ENCODE results near the gene TRIP12.
"Not testable (repeated sequence)": the region's sequence is repeated elsewhere in the genome, so short reads cannot be mapped to it uniquely, and the experiment has no call there.

Gene TRIP12

GRCh38 chr2:229921892-229922448 lies at the start of gene TRIP12:
Gene TRIP12, minus strand, starts transcription at chr2:229922009. Its CDS starts 41,930 bp downstream, at chr2:229880079.
- peak; percentile 97 for DNase-seq

- peak; percentile 13 for DNase-seq
These were observed 49.5 kb upstream of the TRIP12 start for GRCh38 chr2:229971298-229971790.

GRCh38 chr2:229970406-229970805 lies 48.6 kb upstream of the TRIP12 start:
- DNase-seq = no peak

GRCh38 chr2:229969921-229970320 lies 48.1 kb upstream of the TRIP12 start:
- DNase-seq = no peak

- DNase-seq = not testable (repeated sequence)
These were observed 41.8 kb upstream of the TRIP12 start for GRCh38 chr2:229963596-229963995.

GRCh38 chr2:229956491-229956890 lies 34.7 kb upstream of the TRIP12 start:
- no peak for DNase-seq

- DNase-seq = no peak
These were observed 33.9 kb upstream of the TRIP12 start for GRCh38 chr2:229955663-229956062.

- DNase-seq = no peak
These were observed 30.5 kb upstream of the TRIP12 start for GRCh38 chr2:229952256-229952835.

- DNase-seq = no peak
These were observed 25.7 kb upstream of the TRIP12 start for GRCh38 chr2:229947544-229947943.

GRCh38 chr2:229945975-229946374 lies 24.2 kb upstream of the TRIP12 start:
- DNase-seq = no peak

- peak; percentile 25 for DNase-seq
These were observed 22.1 kb upstream of the TRIP12 start for GRCh38 chr2:229943770-229944449.

GRCh38 chr2:229943171-229943570 lies 21.4 kb upstream of the TRIP12 start:
- no peak for DNase-seq

GRCh38 chr2:229942671-229943070 lies 20.9 kb upstream of the TRIP12 start:
- no peak for DNase-seq

GRCh38 chr2:229937537-229937936 lies 15.7 kb upstream of the TRIP12 start:
- DNase-seq = peak; percentile 32

- DNase-seq = no peak
These were observed 9.4 kb upstream of the TRIP12 start for GRCh38 chr2:229931241-229931640.

GRCh38 chr2:229930656-229931055 lies 8.8 kb upstream of the TRIP12 start:
- no peak for DNase-seq

- no peak for DNase-seq
These were observed 6.1 kb upstream of the TRIP12 start for GRCh38 chr2:229927817-229928321.

- no peak for DNase-seq
These were observed 3.4 kb upstream of the TRIP12 start for GRCh38 chr2:229925201-229925600.

GRCh38 chr2:229924541-229924940 lies 2.7 kb upstream of the TRIP12 start:
- not testable (repeated sequence) for DNase-seq

GRCh38 chr2:229922449-229923386 lies 909 bp upstream of the TRIP12 start, which contains the start of gene FBXO36:
Gene FBXO36, plus strand, starts transcription at chr2:229922503. Its CDS starts 11 bp downstream, at chr2:229922514.
- DNase-seq = peak; percentile 94

GRCh38 chr2:229921101-229921891 lies 513 bp downstream of the TRIP12 start:
- DNase-seq = peak; percentile 83
